Tibial artery (tissue), 4 donors: ENCODE data around the gene MCTP1.
"Not testable (repeated sequence)": the region's sequence is repeated elsewhere in the genome, so short reads cannot be mapped to it uniquely, and the experiment has no call there.

Source experiments
- DNase-seq, 2 donors: peaks; one replicate each; pipeline ENCODE4 v3.0.0-alpha.2; 2019
- H3K27ac ChIP-seq, 2 donors: fragments of 200-600 bp; sonication (generic) in 1 of 2; 1 replicate in 1 of 2; 2 replicates in 1 of 2; pipeline ENCODE4 v1.5.1; 2018 to 2019; ENCODE audit warnings: mild to moderate bottlenecking in 1 of 2
- H3K27me3 ChIP-seq, 2 donors: fragments of 200-600 bp; sonication (generic) in 1 of 2; one replicate each; pipeline versions ENCODE4 v1.5.1 to v1.6.0; 2016 to 2019
- H3K36me3 ChIP-seq, 3 donors: fragments of 200-600 bp; sonication (generic) in 2 of 3; one replicate each; pipeline ENCODE4 v1.5.1; 2016 to 2019; ENCODE audit warnings: mild to moderate bottlenecking in 2 of 3
- H3K4me1 ChIP-seq, 4 donors: fragments of 200-600 bp; sonication (generic) in 2 of 4; 1 replicate in 3 of 4; 2 replicates in 1 of 4; pipeline ENCODE4 v1.5.1; 2016 to 2019
- H3K4me3 ChIP-seq, 2 donors: fragments of 200-600 bp; sonication (generic) in 1 of 2; 1 replicate in 1 of 2; 2 replicates in 1 of 2; pipeline ENCODE4 v1.5.1; 2018 to 2019; ENCODE audit warnings: mild to moderate bottlenecking in 2 of 2
- H3K9me3 ChIP-seq, 3 donors: fragments of 200-600 bp; sonication (generic) in 1 of 3; one replicate each; pipeline ENCODE4 v1.5.1; 2016 to 2019
- CTCF ChIP-seq, 2 experiments: fragments of 200-600 bp in 1 of 2; fragments of 450-650 bp in 1 of 2; IDR thresholded peaks; one replicate each; pipeline ENCODE4 v1.5.1; 2017 to 2019; ENCODE audit warnings: antibody characterized with exemption in 2 of 2, mild to moderate bottlenecking in 1 of 2, moderate library complexity in 1 of 2
- intact Hi-C: fragments of 100-400 bp; cut with DNase I; formaldehyde crosslinking; loops from one replicate; pipeline ENCODE4 v1.15.0; 2023; ENCODE audit warnings: low total_unique reads

Gene MCTP1

GRCh38 chr5:95007921-95008597, 276.8 kb downstream of the MCTP1 start:
- no peaks in the 10 kb centered on the region for H3K4me1 ChIP-seq
- H3K27me3 ChIP-seq: no peaks in the 10 kb centered on the region
- H3K27ac ChIP-seq: no peak overlapping the region
- TF ChIP-seq CTCF (IDR thresholded peaks at IDR 0.05): no peak
- H3K9me3 ChIP-seq: peaks cover 0 to 16% (median 14%) of the 10 kb centered on the region in 3 donors
- intact Hi-C loops: no loop called here
- no peaks in the 10 kb centered on the region for H3K36me3 ChIP-seq
- no peak for DNase-seq
- H3K4me3 ChIP-seq: no peak overlapping the region

- no peaks in the 10 kb centered on the region for H3K36me3 ChIP-seq
- H3K27ac ChIP-seq: no peak overlapping the region
- no peak for DNase-seq
- H3K4me3 ChIP-seq: no peak overlapping the region
- peaks cover 0 to 16% (median 14%) of the 10 kb centered on the region in 3 donors for H3K9me3 ChIP-seq
- no peaks in the 10 kb centered on the region for H3K27me3 ChIP-seq
- no peak for TF ChIP-seq CTCF (IDR thresholded peaks at IDR 0.05)
- H3K4me1 ChIP-seq: no peaks in the 10 kb centered on the region
- intact Hi-C loops: no loop called here
Measured at GRCh38 chr5:95005811-95006210, 279.1 kb downstream of the MCTP1 start.

GRCh38 chr5:94998670-94999069, 286.2 kb downstream of the MCTP1 start:
- Histone ChIP-seq H3K9me3 (peaks cover 0 to 2% (median under 1%) of the 10 kb centered on the region in 3 donors), H3K36me3 (no peaks in the 10 kb centered on the region), H3K27ac (no peak overlapping the region), H3K27me3 (no peaks in the 10 kb centered on the region), H3K4me1 (no peaks in the 10 kb centered on the region), H3K4me3 (no peak overlapping the region)
- no peak for TF ChIP-seq CTCF (IDR thresholded peaks at IDR 0.05)
- intact Hi-C loops: no loop called here
- no peak for DNase-seq

- intact Hi-C loops, H3K4me3 ChIP-seq, DNase-seq, H3K27me3 ChIP-seq, H3K4me1 ChIP-seq, H3K27ac ChIP-seq, H3K36me3 ChIP-seq, H3K9me3 ChIP-seq: not testable (repeated sequence)
Measured at GRCh38 chr5:94994537-94994936, 290.4 kb downstream of the MCTP1 start.

GRCh38 chr5:94993491-94993890, 291.4 kb downstream of the MCTP1 start:
- Histone ChIP-seq H3K9me3 (no peaks in the 10 kb centered on the region), H3K27ac (no peak overlapping the region), H3K27me3 (no peaks in the 10 kb centered on the region), H3K36me3 (no peaks in the 10 kb centered on the region), H3K4me1 (no peaks in the 10 kb centered on the region), H3K4me3 (no peak overlapping the region)
- DNase-seq: no peak
- intact Hi-C loops: no loop called here
- TF ChIP-seq CTCF (IDR thresholded peaks at IDR 0.05): no peak

- Histone ChIP-seq H3K36me3 (no peaks in the 10 kb centered on the region), H3K27me3 (no peaks in the 10 kb centered on the region), H3K27ac (no peak overlapping the region), H3K4me3 (no peak overlapping the region), H3K4me1 (no peaks in the 10 kb centered on the region), H3K9me3 (no peaks in the 10 kb centered on the region)
- intact Hi-C loops: no loop called here
- TF ChIP-seq CTCF (IDR thresholded peaks at IDR 0.05): no peak
- DNase-seq: no peak
Measured at GRCh38 chr5:94992325-94992724, 292.6 kb downstream of the MCTP1 start.
